Pulmonary artery endothelial cell (primary cell): ENCODE measurements around the gene NCAN. TPM values are rescaled to one million over a fixed set of nuclear protein-coding genes. Genes with fewer than 3 reads are reported as not detected.
"Not testable (repeated sequence)": the region's sequence is repeated elsewhere in the genome, so short reads cannot be mapped to it uniquely, and the experiment has no call there.

Source experiments
- DNase-seq: peaks from one replicate; pipeline ENCODE4 v3.0.0-alpha.2; 2011; ENCODE audit warnings: low read depth, low spot score
- total RNA-seq: library from RNA; depleted of rRNA; stranded (reverse); fragments of >200 nt; gene quantifications from 2 replicates; pipeline ENCODE4 v1.2.3, GENCODE V29; 2014

Gene NCAN
- total RNA-seq, 1 donor from 2014 or later = not detected

DNA sequence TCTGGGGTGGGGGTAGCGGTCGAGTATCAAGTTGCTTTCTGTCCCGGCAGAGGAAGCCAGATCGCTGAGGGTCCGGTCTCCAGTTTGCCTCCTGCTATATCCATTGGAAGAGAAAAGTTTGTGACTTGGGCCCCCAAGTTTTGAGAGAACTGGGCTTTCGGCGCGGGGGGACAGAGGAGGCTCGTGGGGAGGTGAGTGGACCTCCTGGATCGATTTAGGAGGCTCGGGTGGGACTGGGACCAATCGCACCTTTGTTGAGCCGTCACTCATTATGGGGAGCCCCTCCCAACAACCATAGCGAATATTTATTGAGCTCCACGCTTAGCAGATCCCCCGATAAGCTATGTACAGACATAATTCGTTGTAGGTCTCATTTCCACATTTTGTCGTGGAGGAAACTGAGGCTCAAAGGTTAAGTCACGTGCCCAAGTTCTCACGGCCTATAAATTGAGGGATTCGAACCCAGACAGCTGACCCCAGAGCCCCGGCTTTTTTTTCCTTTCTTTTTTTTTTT, 18.8 kb upstream of the NCAN start:
- no peak for DNase-seq

DNA sequence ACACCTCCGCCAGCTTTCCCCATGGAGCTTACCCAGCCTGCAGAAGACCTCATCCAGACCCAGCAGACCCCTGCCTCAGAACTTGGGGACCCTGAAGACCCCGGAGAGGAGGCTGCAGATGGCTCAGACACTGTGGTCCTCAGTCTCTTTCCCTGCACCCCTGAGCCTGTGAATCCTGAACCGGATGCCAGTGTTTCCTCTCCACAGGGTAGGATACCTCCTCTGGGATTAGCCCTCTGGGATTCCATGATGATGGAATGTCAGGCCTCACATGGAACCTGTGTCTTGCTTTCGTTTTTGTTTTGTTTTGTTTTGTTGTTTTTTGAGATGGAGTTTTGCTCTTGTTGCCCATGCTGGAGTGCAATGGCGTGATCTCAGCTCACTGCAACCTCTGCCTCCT, 17.8 kb upstream of the NCAN start:
- no peak for DNase-seq

GRCh38 chr19:19201697-19202630, 9.8 kb upstream of the NCAN start:
- DNase-seq = no peak

GRCh38 chr19:19202707-19203011, 9.1 kb upstream of the NCAN start:
- DNase-seq = no peak

DNA sequence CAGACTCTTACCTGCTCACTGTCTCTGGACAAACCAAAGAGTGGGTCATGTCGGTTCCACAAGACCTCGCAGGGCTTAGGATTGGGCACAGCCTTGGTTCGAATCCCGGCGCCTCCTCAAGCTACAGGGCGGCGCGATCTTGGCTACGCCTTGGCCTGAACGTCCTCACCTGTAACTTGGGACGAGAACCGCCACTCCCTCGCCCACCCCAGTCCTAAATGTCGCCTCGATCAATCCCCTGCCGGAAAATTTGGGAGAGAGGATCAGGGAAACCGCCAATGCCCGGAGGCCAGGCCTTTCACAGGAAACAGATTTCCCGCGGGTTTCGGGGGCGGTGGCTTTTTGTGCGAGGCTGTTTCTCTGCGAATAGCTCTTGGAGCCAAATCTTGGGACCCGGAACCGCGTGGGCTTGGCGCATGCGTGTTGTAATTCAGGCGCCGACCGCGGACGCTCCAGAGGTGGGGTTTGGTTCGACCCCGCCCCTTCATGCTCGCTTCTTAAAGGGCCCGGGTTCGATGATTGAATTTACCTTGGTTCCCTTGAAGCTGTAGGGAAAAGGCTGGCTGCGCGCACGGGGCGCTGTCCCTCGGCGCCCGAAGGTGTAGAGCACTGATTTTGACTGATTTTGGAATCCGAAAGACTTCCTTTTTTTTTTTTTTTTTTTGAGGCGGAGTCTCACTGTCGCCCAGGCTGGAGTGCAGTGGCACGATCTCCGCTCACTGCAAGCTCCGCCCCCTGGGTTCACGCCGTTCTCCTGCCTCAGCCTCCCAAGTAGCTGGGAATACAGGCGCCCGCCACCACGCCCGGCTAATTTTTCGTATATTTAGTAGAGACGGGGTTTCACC, 8.5 kb upstream of the NCAN start, which contains the start of gene NR2C2AP:
TSS of gene NR2C2AP (minus strand) at position 403 of the 845 bp plus-strand sequence. CDS start at position 49, 354 bp downstream.
- peak; percentile 63 for DNase-seq

- no peak for DNase-seq
Observed at GRCh38 chr19:19204181-19204580, 7.6 kb upstream of the NCAN start.

- DNase-seq = no peak
Observed at GRCh38 chr19:19205416-19206410, 6.0 kb upstream of the NCAN start.

DNA sequence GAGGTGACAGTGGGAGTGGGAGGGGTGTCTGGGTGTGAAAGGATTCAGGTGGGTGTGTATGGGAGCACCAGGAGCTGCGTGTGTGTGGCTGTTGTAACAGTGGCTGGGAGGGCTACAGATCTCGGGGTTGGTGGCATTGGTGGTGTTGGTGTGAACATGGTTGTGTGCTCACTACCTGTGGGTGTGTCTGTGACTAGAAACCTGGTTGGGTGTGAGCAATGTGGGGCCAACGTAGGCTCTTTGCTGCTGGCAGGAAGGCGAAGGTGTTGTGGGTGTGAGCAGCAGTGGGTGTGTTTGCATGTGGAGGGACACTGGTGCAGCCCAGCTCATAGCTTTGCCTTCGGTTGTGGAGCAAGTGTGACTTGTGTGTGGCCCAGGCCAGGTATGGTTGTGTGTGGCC, 4.8 kb upstream of the NCAN start:
- no peak for DNase-seq

GRCh38 chr19:19207637-19208572, 3.9 kb upstream of the NCAN start:
- DNase-seq = no peak

- DNase-seq = no peak
Observed at GRCh38 chr19:19209372-19209771, 2.4 kb upstream of the NCAN start.

- DNase-seq = no peak
Observed at GRCh38 chr19:19212916-19213315, 1.2 kb downstream of the NCAN start.

DNA sequence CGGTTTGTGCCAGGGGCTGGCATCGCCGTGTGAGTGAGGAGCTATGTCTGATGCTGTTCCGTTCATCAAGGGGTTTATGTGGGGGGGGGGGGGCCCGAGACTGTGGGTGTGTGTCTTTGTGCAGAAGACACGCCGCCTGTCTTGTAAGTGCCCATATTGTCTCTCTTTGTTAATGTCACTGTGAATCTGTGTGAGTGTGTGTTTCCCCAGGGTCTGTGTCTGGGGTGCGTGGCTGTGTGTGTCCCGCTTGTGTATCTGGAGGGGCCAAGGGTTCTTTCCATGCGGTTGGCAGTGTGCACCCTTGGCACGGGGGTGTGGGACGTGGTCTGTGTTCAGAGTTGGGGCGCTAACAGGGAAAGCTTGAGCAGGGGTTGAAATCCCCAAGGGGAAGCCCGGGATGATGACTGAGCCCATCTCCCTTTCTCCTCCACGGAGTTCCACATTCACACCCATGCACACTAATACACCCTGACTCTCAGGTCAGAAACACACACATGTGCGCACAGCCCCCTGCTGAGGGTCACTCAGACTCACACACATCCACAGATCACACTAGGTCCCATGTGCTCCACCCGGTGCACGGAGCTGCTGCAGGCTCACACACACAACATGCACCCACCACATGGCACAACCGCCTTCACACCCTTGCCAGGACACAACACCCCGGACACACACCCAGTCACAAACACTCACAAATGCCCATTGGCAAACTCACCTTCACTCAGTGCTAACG, 1.8 kb downstream of the NCAN start:
- DNase-seq = no peak

DNA sequence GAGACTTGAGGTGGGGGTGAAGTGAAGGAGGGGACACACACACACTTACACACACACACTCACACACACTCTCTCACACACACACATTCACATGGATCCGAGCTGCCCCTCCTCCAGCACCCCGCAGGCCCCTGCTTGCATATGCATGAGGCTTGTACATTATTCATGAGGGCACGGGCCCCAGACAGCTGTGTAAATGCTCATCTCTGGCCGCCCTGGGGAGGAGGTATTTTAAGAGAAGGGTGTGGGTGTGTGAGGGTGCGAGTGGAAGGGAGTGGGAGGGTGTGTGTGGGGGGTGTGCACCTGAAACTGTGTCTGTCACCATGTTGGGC, 2.4 kb downstream of the NCAN start:
- DNase-seq = no peak

- DNase-seq = no peak
Observed at GRCh38 chr19:19214892-19215291, 3.1 kb downstream of the NCAN start.

DNA sequence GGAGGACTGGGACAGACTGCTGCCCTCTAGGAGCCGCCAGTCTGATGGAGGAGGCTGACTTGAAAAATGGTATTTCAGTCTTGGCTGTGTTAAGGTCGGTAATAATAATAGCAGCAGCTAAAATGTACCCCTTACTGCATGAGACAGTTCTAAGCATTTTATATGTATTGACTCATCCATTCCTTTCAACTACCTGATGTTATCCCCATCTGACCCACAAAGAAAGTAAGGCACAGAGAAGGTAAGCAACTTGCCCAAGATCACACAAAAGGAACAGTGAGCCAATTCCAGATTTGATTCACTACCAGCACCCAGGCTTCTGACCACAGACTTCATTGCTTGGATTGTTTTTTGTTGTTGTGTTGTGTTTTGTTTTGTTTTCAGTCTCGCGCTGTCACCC, 4.0 kb downstream of the NCAN start:
- no peak for DNase-seq

- no peak for DNase-seq
Observed at GRCh38 chr19:19217099-19217498, 5.3 kb downstream of the NCAN start.

DNA sequence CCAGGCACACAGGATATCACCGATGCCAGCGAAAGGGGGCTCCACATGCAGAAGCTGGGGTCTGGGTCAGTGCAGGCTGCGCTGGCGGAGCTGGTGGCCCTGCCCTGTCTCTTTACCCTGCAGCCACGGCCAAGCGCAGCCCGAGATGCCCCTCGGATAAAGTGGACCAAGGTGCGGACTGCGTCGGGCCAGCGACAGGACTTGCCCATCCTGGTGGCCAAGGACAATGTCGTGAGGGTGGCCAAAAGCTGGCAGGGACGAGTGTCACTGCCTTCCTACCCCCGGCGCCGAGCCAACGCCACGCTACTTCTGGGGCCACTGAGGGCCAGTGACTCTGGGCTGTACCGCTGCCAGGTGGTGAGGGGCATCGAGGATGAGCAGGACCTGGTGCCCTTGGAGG, 7.2 kb downstream of the NCAN start:
- DNase-seq = no peak

DNA sequence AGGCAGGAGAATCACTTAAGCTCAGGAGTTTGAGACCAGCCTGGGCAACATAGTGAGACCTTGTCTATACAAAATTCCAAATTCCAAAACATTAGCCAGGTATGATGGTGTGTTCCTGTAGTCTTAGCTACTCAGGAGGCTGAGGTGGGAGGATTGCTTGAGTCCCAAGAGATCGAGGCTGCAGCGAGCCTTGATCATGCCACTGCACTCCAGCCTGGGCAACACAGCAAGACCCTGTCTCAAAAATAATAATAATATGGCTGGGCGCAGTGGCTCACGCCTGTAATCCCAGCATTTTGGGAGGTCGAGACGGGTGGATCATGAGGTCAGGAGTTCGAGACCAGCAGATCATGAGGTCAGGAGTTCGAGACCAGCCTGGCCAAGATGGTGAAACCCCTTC, 9.2 kb downstream of the NCAN start:
- DNase-seq = not testable (repeated sequence)

GRCh38 chr19:19223060-19223459, 11.3 kb downstream of the NCAN start:
- no peak for DNase-seq
